Right hindlimb (tissue), 1 donor: ENCODE measurements around the gene MTAP.

Experiments used
- DNase-seq: peaks from one replicate; pipeline ENCODE4 v3.0.0-alpha.2; 2018

The MTAP gene

DNA sequence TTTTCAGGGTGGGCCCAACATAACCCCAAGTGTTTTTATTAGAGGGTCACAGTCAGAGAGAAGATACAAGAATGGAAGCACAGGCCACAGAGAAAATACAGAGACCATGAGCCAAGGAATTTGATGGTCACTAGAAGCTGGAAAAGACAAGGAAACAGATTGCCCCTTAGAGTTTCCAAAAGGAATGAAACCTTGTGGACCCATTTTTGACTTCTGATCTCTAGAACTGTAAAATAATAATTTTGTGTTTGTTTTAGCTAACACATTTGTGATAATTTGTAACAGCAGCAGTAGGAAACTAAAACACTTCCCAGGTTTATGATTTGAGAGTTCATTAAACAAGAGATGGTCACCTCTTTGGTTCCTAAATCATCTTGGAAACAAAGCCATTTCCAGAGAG is 169.9 kb downstream of the MTAP start:
- DNase-seq, result no peak

DNA sequence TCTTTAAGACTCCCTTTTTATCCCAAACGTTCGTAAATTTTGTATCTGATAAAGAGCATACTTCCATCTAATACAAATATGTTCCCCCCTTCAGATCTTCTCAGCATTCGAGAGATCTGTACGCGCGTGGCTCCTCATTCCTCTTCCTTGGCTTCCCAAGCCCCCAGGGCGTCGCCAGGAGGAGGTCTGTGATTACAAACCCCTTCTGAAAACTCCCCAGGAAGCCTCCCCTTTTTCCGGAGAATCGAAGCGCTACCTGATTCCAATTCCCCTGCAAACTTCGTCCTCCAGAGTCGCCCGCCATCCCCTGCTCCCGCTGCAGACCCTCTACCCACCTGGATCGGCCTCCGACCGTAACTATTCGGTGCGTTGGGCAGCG is 171.9 kb downstream of the MTAP start:
- DNase-seq, result no peak

DNA sequence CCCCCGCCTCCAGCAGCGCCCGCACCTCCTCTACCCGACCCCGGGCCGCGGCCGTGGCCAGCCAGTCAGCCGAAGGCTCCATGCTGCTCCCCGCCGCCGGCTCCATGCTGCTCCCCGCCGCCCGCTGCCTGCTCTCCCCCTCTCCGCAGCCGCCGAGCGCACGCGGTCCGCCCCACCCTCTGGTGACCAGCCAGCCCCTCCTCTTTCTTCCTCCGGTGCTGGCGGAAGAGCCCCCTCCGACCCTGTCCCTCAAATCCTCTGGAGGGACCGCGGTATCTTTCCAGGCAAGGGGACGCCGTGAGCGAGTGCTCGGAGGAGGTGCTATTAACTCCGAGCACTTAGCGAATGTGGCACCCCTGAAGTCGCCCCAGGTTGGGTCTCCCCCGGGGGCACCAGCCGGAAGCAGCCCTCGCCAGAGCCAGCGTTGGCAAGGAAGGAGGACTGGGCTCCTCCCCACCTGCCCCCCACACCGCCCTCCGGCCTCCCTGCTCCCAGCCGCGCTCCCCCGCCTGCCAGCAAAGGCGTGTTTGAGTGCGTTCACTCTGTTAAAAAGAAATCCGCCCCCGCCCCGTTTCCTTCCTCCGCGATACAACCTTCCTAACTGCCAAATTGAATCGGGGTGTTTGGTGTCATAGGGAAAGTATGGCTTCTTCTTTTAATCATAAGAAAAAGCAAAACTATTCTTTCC is 172.4 kb downstream of the MTAP start:
- DNase-seq, result no peak

DNA sequence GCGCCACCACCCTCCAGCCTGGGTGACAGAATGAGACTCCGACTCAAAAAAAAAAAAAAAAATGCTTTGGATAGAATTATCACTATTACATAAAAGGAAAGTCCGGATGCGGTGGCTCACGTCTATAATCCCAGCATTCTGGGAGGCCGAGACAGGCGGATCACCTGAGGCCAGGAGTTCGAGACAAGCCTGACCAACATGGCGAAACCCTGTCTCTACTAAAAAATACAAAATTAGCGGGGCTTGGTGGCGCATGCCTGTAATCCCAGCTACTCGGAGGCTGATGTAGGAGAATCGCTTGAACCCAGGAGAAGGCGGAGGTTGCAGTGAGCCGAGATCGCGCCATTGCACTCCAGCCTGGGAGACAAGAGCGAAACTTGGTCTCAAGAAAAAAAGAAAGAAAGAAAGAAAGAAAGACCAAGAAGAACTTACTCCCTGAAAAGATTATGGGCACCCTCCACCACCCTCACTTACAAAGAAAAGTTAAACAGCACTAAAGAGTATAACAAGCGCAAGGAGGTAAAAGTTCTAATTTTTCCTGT is 174.0 kb downstream of the MTAP start:
- no peak for DNase-seq

DNA sequence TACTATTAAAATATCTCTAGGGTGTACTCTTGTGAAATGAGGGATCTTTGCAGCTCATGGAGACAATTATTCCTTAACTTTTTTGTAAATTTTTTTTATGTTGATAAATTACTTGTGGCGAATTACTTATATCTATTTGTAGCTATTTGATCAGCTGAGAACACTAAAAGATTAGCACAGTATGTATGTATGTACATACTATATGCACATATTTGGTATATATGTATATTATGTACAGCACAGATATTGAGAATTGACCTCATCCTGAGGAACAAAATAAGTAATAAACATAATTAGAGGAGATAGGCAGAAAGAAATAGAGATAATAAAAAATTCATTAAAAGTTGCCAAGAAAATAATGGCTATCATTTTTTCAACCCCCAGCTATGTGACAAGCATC is 180.0 kb downstream of the MTAP start:
- no peak for DNase-seq

DNA sequence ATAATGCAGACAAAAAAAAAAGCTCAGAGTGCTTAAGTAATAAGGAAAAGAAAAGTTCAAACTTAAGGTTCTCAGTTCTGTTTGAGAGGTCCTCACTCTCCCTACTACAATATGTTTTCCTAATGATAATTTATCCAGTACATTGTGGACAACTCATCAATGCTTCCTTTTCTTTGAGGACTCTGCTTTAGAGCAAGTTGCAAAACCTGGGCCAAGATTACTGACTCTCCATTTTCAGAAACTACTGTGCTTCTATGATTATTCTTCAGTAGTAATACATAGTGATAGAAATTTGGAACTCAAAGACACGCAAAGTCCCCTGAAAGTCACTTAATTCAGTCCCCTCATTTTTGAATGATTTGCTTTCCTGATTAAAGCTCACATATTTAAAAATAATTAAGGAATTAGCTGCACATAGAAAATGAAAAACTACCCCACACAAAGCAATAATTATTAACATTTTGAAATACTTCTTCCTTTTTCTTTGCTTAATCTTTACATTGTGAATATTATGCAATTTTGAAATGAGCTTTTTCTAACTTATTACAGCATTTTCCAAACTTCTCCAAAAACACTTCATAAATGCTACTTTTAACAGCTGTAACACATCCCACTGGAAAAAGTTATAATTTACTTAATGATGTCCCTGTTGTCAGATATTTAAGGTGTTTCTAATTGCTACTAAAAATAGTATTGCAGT is 180.6 kb downstream of the MTAP start:
- no peak for DNase-seq

DNA sequence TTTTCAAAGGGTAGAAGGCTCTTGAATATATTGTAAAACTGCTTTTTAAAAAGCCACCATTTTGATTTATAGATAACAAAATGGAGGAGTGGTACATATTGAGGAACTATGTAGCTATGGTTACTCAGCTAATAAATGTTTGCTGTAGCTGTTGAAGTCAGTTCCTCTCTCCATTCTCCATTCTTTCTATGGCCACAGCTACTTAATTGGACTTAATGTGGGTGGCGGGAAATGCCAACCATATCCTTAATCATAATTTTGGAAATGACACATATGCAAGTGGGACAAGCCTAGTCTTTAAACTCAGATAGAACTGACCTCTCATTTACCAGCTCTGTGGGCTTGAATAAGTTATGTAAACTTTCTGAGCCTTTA is 181.1 kb downstream of the MTAP start:
- DNase-seq, result no peak

DNA sequence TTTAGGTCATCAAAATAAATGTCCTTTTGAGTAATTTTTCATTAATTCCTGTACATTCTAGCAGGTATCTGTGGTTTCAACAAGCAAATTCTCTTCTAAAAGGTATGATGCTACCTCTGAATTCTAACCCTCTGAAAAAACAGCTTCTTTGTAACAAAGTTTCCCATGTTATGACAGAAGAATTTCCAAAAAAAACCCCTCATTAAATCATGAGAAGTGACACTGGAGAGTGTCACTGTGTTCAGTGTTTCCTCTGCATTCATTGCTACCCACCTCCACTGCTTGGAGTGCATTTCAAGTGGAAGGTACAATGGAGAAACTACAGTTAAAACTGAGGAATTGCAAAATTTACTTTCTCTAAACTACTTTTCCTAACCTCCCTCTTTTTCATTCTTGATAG is 181.7 kb downstream of the MTAP start:
- DNase-seq, result no peak

DNA sequence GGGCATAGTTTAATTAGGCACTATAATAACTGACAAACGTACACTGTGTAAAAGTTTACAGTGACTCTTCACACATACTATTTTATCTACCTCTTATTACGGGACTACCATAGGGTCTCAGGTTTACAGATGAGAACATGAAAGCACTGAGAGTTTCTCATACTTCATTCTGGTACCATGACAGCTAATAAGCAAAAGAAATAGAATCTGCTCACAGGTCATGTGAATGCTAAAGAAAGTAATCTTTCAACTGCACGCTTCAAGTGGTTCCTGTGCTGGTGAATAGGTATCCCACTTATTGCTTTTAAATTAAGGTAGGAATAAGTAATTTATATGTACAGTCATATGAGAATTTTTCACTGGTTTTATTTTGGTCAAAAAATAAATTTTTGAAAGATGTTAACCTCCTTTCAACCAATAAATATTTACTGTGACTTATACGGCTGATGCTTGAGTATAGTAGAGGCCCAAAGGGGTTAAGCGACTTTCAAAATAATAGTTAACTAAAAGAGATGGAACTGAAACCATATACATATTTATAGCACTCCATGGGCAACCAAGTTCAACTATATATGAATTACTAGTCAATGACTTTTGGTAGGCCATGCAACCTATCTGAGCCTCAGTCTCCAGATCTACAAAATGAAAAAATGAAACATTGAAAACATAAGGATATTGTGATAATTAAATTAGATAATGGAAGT is 183.7 kb downstream of the MTAP start:
- DNase-seq, result no peak
